Stimulated activated CD4-positive, alpha-beta T cell treated with anti-CD3 and anti-CD28 coated beads, Interleukin-2, amount 100 ng/mL, for 4 hours (primary cell): ENCODE results near the gene PCID2.
A peak's percentile ranks its signal among the peaks of the same experiment; 100 is the strongest.

Experiments
- DNase-seq: peaks from one replicate; pipeline ENCODE4 v3.0.0-alpha.2; 2020; ENCODE audit warnings: low read depth

Gene PCID2

GRCh38 chr13:113219256-113219940, 10.9 kb upstream of the PCID2 start:
- DNase-seq: no peak

- no peak for DNase-seq
Observed at GRCh38 chr13:113218586-113218985, 10.1 kb upstream of the PCID2 start.

- DNase-seq: no peak
Observed at GRCh38 chr13:113216254-113217048, 8.0 kb upstream of the PCID2 start.

GRCh38 chr13:113211774-113212173, 3.3 kb upstream of the PCID2 start:
- DNase-seq: no peak

GRCh38 chr13:113210833-113211232, 2.4 kb upstream of the PCID2 start:
- no peak for DNase-seq

- DNase-seq: peak; percentile 63
Observed at GRCh38 chr13:113209759-113210421, 1.4 kb upstream of the PCID2 start.

- DNase-seq: peak; percentile 63
Observed at GRCh38 chr13:113209336-113209758, 878 bp upstream of the PCID2 start, which contains the start of gene CUL4A. TSS of gene CUL4A (plus strand) at chr13:113209613. CDS start at chr13:113209628, 15 bp downstream.

GRCh38 chr13:113207890-113208420, 514 bp downstream of the PCID2 start:
- no peak for DNase-seq

- no peak for DNase-seq
Observed at GRCh38 chr13:113207460-113207859, 1.0 kb downstream of the PCID2 start.

- no peak for DNase-seq
Observed at GRCh38 chr13:113205428-113205931, 3.0 kb downstream of the PCID2 start.

- DNase-seq: no peak
Observed at GRCh38 chr13:113204378-113204734, 4.1 kb downstream of the PCID2 start.

- no peak for DNase-seq
Observed at GRCh38 chr13:113203507-113204377, 4.7 kb downstream of the PCID2 start.

GRCh38 chr13:113202912-113203311, 5.6 kb downstream of the PCID2 start:
- DNase-seq: no peak

GRCh38 chr13:113201815-113202214, 6.7 kb downstream of the PCID2 start:
- DNase-seq: no peak

- DNase-seq: no peak
Observed at GRCh38 chr13:113196970-113197737, 11.3 kb downstream of the PCID2 start.

- no peak for DNase-seq
Observed at GRCh38 chr13:113195360-113195759, 13.1 kb downstream of the PCID2 start.

GRCh38 chr13:113192902-113193301, 15.6 kb downstream of the PCID2 start:
- DNase-seq: no peak

GRCh38 chr13:113192279-113192678, 16.2 kb downstream of the PCID2 start:
- no peak for DNase-seq

GRCh38 chr13:113190181-113190580, 18.3 kb downstream of the PCID2 start:
- DNase-seq: no peak

- no peak for DNase-seq
Observed at GRCh38 chr13:113187883-113188665, 20.4 kb downstream of the PCID2 start.
